Sciatic nerve (tissue), 2 donors: Measurements from ENCODE around the gene DSCAML1. TPM values are rescaled to one million over a fixed set of nuclear protein-coding genes. Genes with fewer than 3 reads are reported as not detected.

Experiments used
- ATAC-seq: fragments of 200-7000 bp; cut with Tn5 transposase; one replicate; pipeline ENCODE4 v1.9.1; 2020; ENCODE audit warnings: mild to moderate bottlenecking, moderate library complexity
- DNase-seq: peaks from one replicate; pipeline ENCODE4 v3.0.0-alpha.2; 2020; ENCODE audit warnings: low spot score
- intact Hi-C: fragments of 100-400 bp; cut with DNase I; formaldehyde crosslinking; loops from one replicate; pipeline ENCODE4 v1.14.2; 2022
- total RNA-seq: library from RNA; stranded (reverse); fragmentation: NEBNext Ultra II Directional; extraction: Animal tissue kit (Norgen Biotek cat#: 25700); gene quantifications from one replicate; pipeline ENCODE4 v1.2.1, GENCODE V29; 2021
- donor health status: DM: no; HTN: no; CAD: no.
- donor health status: DM: no; HTN: no; CAD: no.

Gene DSCAML1
- total RNA-seq, 1 donor from 2014 or later: 4.2 TPM

DNA sequence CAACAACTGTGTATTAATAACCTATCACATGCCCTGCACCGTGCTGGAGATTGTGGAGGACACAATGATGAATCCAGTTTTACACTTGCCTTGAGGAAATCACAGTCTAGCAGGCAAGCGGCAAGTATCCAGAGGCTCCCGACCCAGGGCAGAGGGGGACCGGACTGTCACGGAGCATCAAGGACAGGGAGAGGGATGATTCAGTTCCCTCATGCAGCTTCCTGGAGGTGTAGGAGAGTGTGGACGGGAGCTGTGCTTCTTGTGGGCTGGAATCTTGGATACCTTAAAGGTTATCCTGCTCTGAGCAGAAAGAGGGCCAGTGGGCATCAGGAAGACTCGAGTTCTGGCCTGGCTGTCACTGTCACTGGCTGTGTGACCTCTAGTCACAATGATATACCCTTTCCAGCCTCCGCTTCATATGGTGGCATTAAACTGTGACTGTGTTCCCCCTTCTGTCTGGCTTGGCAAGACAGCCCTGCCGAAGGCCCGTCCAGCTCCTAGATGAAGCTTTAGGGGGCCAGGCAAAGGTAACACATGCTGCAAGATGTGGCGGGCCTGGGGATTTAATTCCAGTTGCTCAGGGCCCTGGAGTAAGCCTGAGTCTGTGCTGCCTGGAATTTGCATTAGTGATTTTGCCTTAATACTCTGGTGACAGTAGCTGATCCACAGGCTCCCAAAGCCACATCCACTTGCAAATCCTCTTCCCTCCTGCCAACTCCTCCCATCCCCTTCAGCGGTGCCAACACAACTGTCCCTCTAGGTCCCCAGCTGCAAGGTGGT is 162.8 kb downstream of the DSCAML1 start:
- ATAC-seq: no peak

DNA sequence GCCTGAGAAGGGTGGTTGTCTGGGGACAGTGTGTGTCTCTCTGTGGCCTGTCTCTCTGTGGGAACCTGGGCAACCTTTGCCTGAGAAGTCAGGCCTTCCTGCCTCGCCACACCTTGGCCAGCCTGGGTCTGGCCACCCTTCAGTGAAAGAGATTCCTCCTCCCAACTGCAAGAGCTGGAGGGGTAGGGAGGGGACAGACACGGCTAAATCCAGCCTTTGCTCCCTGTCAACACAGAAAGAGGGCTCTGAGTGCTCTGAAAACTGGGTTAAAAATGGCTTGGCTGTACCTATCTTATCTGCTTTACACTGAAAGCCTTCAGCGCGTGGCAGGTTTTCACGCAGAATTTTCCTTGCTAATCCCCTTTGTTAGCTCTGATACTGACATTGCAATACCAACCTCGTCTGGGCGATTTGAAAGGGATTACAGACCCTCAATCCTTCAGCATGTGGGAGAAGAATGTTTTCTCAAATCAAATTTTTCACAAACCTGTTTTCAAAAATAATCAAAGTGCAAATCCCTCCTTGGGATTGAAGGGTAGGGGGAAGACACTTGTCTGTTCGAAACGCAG is 163.7 kb downstream of the DSCAML1 start:
- intact Hi-C loops: no loop called here
- DNase-seq (no peak), ATAC-seq (no peak)

More for the DNA sequence above, 162.8 kb downstream of the DSCAML1 start:
- DNase-seq: no peak
- intact Hi-C loops: no loop called here

DNA sequence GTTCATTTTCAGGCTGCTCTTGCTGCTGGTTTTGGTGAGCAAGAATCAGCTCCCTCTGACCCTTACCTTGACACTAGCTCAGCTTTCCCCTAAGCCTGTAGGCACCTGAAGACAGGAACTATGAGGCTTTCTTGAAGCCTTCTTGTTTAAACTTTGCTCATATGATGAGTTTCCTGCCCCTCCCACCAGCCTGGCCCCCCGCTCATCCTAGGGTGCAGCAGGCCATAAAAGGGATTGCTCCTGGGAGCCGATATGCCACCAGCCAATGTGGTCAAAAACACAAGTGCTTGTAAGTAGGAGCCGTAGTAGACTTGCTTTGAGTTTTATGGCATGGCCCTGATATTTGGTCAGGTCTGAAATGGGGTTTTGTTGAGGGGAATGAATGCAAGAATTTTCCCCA is 164.7 kb downstream of the DSCAML1 start:
- intact Hi-C loops: no loop called here
- no peak for ATAC-seq
- no peak for DNase-seq

DNA sequence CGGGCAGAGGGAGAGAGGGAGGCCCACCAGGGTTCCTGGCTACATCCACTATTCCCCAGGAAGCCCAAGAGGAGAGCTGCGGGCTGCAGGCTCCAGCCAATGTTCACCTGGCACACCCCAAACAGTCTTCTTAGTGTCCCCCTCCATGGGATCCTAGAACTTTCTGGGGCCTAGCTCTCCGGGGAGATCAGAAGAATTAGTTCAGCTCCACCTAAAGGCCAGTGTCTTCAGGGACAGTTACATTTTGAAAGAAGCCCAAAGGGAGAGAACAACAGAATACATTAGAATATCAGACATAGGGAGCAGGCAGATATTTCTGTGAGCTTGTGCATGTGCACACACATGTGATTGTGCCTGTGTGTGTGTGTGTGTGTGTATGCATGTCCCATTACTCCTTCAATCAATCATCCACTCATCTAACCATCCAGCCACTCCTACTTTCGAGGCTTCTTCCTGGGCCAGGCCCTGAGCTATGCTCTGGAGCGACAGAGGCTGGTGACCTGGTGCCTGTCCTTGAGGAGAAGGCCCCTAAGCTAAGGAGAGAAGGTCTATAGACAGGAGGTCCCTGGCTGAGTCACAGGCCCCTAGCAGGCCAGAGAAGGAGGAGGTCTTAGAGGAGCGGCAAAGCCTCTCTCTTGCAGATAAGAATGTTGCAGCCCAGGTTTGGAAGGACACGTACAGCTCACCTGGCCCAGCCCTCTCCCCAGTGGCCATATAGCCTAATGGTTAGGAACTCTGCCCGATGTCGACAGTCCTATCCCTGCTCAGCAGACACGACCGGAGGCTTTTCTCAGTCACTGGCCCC is 165.5 kb downstream of the DSCAML1 start:
- ATAC-seq: no peak
- intact Hi-C loops: no loop called here
- DNase-seq: no peak

DNA sequence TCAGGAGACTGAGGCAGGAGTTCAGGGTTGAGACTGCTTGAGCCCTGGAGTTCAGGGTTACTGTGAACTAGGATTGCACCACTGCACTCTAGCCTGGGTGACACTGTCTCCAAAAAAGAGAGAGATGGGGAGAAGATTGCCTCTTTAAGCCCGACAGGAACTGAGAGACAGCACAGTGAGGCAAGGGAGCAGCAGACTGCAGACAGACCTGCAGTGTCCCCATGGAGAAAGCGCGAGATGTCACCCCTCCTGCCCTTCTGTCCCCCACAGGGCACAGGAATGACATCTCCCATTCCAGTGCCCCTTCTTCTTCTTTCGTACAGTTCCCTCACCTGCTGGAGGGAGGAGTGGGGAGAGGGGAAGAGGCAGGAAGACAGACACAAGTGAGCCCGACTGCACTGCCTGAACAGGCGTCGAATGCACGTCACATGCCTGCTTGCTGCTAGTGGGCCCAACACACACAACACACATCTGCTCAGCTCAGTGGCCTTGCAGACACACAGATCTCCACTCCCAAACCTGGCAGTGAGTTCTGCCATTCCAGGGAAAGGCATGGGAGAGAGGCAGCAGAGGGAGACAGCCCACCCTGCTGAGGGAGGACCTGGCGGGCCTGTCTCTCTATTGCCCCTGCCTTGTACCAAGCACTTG is 167.0 kb downstream of the DSCAML1 start:
- intact Hi-C loops: no loop called here
- DNase-seq (no peak), ATAC-seq (no peak)

DNA sequence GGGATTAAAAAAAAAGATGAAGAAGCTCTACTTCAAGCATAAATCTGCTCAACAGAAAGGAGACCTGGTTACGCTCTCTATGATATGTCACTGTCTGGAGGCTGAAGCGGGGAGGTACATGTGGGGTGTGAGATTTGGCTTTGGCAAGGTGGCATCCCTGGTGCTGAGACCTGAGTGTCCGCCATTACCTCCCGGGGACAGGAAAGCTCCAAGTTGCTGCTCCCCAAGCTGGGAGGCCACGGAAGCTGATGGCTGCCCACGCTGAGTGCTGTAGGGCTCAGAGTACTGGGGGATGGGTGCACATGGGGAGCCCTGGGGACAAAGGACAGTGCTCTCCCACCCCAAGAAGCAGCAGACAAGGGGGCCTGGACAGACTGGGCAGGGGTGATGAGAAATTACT is 167.9 kb downstream of the DSCAML1 start:
- DNase-seq: no peak
- no peak for ATAC-seq

DNA sequence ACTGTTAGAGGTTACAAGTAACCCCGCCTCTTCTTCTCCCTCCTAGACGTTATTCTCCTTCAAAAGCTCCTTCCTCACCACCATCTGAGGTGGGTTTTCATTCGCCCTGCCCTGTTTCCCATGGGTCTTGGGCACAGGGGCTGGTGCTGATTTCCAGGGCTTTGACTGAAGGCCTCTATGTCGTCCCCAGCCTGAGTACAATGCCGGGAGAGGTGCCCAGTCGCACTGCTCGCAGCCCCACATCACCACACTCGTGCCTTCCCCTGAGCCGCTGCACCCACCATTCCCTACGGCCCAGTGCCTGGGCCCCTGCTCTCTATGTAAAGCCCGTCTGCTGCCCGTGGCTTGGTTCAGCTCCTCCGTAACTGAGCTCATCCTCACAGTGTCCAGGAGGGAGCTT is 169.8 kb downstream of the DSCAML1 start:
- intact Hi-C loops: no loop called here
- no peak for DNase-seq
- ATAC-seq: no peak

More for the DNA sequence above, 167.9 kb downstream of the DSCAML1 start:
- intact Hi-C loops: no loop called here

DNA sequence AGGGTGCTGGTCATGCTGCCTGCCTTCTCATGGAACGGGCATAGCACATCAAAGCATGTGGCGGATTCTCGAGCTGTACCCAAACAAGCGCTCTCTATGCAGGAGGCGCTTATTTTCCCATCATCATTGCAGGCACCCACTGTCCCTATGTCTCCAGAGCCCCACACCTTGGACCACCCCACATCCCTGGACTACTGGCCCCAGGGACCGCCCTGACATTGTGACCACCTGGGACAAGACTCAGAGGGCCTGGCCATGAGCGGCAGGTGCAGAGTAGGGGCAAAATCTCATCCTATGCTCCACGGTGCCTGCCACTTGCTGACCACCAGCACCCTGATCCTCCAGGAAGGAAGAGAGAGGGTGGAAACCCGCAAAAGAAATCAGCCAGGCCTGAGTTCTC is 170.4 kb downstream of the DSCAML1 start:
- no peak for ATAC-seq
- intact Hi-C loops: no loop called here
- DNase-seq: no peak

DNA sequence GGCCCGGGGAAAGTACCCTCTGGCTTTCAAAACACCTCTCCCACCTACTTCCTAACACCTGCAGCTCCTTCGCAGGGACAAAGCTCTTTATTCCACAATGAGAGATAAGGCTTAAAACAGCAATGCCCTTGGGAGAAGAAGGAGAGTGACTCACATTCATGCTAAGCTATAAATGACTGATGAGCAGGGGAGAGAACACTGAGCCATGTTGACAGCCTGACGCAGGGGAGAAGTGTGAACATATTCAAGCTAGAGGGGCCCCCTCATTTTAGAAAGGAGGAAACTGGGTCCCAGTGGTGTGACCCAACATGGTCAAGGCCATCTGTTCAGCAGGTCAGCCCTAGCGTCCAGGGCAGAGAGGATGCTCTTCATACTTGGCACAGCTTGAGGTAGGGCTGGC is 171.8 kb downstream of the DSCAML1 start:
- ATAC-seq (no peak), DNase-seq (no peak)
- intact Hi-C loops: no loop called here

DNA sequence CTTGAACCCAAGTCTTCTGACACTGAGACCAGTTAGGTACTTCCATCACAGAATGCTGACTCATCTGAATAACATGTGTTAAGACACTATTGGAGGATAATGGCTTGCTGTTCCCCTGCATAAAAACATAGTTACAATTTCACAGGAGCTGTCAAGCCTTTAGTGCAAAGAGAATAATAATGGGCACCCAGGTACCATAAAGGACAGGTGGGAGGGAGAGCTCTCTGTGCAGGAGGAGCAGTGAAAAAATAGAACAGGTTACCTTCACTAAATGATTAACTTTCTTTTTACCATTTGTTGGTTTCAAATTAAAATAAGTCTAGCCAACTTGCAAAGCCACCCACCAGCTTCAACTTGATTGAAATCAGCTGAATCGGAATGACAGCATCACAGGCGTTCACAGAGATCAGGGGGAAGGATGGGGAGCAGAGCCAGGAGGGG is 173.2 kb downstream of the DSCAML1 start:
- intact Hi-C loops: no loop called here
- ATAC-seq: no peak
- no peak for DNase-seq

DNA sequence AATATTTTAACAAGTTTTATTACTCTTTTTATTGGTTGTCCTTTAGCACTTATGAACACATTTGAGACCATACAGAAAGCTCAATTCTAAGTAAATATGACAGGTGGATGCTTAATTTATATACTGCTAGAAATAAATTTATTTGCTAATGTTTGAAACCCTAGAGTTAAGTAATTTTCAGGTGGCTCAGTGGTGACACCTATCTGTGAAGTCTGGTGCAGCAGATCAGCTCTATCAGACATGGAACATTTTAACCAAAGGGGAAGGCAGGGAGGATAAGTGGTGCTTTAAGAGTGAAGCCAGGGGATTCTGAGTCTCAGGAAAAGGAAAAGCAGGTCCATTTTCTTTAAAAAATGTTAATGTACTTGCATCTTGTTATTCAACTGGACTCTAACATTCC is 175.8 kb downstream of the DSCAML1 start:
- intact Hi-C loops: no loop called here
- DNase-seq (no peak), ATAC-seq (no peak)

DNA sequence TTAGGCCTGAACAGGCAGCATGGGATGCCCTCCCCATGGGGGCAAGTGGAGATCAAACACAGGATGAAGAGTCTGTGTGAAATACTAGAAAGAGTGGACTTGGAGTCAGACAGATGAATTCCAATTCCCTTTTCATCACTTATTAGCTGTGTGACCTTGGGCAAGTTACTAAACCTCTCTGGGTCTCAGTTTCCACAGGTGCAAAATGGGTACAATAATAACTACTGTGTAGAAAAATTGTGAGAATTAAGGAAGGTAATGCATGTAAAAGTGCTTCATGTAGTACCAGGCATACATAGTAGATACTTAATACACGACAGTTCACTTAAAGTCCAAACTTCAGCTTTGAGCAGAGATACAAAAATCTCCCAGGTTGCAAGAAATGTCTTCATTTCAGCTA is 176.4 kb downstream of the DSCAML1 start:
- intact Hi-C loops: no loop called here
- ATAC-seq: no peak
- no peak for DNase-seq

DNA sequence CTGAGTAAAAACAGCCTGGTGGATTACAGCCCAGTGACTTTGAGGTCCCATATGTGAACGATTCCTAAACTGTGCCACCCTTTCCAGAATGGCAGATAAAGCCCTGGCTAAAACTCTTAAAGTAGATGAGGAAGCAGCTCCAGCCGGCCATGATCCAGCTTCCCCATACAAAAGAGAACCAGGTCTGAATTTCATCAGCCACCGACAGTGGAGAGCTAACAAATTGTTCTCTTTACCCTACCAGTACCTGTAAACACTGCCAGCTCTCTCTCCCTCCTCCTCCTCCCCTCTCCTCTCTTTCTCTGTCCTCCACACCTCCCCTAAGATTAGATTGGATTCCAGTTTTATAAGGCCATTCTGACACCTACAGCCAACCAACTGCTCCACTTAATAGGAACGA is 176.9 kb downstream of the DSCAML1 start:
- intact Hi-C loops: no loop called here
- ATAC-seq (no peak), DNase-seq (no peak)

DNA sequence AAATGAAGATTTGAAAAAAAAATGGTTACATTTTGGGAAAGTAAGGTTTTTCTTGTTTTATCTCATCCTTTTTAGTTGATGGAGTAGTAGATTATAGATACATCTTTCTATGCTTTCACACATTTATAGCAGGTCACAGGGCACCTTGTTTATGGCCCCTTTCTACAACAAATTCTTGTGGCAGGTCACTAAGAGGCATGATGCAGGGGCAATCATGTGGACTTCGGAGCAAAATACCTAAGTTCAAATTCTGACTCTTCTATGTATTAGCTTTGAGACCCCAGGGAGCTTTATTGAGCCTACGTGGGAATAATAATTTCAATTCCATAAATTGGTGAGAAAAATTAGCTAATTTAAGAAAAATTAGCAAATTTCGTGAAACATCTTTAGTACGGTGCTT is 177.4 kb downstream of the DSCAML1 start:
- no peak for DNase-seq
- intact Hi-C loops: no loop called here
- ATAC-seq: no peak

DNA sequence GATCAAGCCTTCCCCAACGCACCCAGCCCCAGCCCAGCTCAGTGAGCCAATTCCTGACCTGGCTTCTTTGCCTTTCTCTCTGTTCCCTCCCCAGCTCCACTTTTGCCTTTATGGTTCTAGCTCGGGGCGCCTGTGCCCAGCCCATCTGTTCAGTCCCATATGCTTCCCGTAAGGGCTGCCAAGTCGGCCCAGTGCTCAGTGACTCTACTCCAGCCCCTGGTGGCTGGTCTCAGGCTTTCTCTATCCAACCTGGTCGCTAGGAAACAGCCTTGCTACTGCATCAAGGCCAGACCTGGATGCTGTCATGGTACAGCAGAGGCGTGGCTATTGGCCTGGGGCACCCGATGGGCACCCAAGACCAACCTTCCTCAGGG is 178.0 kb downstream of the DSCAML1 start:
- no peak for ATAC-seq
- intact Hi-C loops: no loop called here
- DNase-seq: no peak

DNA sequence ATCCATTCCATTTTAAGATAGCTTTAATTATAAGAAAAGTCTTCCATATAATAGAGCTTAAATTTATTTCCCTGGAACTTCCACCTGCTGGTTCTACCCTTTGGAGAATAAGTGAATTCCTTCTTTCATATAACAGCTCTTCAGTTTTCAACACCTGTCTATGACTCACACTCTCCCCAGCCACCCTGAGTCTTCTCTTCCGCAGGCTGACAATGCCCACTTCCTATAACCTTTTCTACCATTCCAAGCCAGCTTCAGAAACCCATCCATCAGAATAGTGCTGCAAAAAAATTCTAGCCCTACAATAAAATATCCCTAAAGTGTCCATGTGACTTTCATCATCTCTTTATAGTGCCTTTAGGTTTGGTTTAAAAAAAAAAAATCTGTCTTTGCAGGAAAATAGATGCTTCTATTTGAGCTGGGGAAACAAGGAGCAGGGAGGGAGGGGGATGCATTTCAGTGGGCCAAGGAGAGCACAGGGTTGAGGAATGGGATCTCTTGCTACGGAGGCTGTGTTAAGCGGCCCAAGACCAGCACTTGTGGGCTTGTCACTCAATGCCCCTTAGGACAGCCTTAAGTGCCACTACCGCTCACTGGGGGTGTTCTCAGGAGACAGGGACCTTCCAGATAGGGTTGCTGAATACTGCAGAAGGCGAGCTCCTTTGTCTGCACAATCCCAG is 178.6 kb downstream of the DSCAML1 start:
- intact Hi-C loops: no loop called here
- ATAC-seq (no peak), DNase-seq (no peak)

DNA sequence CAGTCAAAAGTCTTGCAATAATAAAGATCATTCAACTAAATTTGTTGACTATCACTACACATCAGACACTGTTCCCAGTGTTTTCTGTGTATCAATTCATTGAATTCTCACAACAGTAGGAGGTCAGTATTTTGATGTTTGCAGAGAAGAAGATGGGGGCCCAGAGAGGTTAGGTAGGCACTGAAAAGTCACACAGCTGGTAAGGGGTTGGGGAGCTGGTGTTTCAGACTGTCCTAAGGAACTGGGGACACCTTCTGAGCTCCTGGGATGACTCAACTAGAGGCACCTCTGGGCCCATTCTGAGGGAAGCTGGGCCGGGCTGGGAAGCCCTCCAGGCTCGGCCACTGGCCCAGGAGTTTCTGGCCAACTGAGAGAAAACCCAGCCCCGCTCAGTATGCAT is 180.0 kb downstream of the DSCAML1 start:
- DNase-seq (no peak), ATAC-seq (no peak)
- intact Hi-C loops: no loop called here

DNA sequence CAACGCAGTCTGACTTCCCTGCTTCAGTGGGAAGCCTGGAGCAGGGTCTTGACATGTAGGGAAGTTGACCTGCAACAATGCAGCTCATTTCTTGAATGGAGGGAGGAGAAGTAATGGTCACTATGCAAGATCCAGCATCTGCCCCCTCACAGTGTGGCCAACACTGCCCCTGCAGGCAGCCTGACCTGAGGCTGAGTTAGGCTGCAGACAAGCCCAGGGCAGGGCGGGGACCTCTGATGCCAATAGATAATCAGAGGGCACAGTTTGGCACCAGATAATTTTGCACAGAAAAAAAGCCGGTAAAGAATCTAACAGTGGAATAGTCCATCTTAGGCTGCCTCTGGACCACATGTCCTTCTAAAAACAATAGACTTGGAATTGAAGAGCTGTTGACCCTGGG is 182.3 kb downstream of the DSCAML1 start:
- DNase-seq (no peak), ATAC-seq (no peak)
- intact Hi-C loops: no loop called here

DNA sequence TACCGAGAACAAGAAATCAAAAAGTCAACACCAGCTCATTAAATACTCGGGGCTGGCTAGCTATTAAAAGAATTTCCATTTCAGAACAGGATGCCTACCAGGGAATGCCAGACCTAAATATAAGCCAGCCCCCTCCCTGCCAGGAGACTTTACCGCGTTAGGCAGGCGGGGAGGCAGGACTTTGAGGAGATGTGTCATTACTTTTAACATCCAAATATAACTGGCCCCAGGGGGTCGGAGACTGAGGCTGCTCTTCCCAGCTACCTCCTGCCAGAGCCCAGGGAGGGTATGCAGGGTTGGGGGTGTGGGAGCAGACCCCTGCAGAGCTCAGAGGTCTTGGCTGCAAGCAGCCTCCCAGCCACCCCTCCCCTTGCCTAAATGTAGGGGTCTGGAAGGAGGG is 183.5 kb downstream of the DSCAML1 start:
- intact Hi-C loops: no loop called here
- DNase-seq (no peak), ATAC-seq (no peak)
